Activated gamma-delta T cell treated with anti-CD3 and anti-CD28 coated beads, Interleukin-2, amount 50 U/mL, for 16 hours (primary cell): ENCODE data around the gene CCDC9B.
A peak's percentile ranks its signal among the peaks of the same experiment; 100 is the strongest.

Source experiments
- DNase-seq: peaks from one replicate; pipeline ENCODE4 v3.0.0-alpha.2; 2020; ENCODE audit warnings: low read depth

Gene CCDC9B

DNA sequence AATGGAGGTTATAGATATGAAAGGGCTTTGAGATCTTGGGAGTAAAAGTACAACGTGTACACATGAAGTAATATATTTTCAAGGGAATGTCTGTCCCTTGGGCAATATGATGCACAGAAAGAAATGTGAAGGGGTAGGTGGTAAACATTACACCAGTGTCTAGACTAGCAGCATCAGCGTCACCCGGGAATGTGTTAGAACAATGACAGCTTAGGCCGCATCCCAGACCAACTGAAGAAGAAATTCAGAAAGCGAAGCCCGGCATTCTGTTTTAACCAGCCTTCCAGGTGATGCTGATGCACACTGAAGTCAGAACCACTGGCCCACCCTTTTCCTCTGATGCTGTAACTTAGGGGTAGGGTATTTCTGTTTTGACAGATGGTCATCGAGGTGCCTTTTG, 10.9 kb downstream of the CCDC9B start:
- DNase-seq = no peak

DNA sequence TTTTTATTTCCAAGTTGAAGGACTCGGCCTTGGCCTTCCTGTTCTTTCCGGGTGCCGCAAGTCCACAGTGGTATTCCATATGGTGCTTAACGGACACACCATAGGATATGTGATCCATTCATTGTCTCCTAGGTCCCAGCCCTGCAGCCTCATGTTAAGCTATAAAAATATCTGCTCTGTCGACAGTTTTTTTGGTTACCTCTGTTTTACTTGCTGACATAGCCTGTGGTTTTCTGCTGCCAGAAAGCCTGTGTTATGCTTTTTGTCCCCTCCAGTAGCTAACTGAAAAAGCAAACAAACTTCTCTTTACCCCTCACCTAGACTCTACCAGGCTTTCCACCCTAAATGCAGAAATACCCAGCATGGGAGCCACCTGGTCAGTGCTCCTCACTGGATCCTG, 12.0 kb downstream of the CCDC9B start:
- no peak for DNase-seq

DNA sequence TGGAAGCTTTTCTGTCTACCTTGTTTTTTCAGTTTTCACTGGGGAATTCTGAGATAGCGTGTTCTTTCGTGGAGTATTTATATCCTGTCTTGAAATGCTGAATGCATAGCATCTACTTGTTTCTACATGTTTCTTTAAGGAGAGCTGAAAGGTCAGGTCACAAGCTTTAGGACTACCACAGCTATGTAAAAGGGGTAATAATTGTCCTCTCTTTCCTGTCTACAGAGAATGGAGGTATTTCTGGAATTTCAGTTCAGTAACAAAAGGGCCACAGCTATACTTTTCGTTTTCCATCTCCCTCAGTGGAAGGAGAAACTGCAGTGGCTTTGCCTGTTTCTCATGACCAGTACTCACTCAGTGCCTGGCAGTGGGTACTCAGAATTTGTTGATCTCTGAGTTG, 12.6 kb downstream of the CCDC9B start:
- DNase-seq = no peak

DNA sequence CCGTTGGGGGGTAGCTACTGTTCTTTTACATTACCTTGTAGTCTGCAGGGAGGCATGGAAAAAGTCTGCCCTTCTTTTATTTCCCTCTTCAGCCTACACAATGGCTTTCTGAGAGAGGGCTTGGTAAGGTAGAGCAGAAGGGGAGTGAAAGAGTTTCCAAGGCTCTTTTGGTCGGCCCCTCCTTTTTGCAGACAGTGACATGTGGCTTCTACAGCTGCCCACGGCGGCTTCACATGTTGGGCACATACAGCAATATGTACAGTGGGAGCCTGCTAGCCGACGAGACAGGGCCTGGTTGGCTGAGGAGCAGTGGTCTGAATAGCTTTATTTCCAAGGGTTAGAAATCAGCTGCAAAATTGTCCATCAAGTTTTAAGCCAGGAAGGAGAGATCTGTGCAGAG, 13.3 kb downstream of the CCDC9B start:
- DNase-seq = no peak

DNA sequence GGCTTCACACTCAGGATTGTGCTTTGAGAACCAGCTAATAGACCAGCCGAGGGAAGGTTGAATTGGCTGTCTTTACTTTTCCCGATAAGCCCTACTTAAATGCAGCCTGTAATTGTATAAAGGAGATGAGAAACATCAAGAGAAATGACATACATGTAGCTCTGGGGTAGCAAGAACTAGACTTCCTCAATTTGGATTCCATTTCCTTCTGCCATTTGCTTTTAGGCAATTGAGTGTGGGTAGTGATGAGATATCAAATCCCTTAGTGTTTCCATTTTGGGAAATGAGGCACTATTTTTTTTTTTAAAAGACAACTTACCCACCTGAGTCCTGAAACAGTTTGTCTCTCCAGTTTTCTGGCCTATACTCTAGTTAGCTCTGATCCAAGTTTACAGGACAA, 15.0 kb downstream of the CCDC9B start:
- DNase-seq = no peak

DNA sequence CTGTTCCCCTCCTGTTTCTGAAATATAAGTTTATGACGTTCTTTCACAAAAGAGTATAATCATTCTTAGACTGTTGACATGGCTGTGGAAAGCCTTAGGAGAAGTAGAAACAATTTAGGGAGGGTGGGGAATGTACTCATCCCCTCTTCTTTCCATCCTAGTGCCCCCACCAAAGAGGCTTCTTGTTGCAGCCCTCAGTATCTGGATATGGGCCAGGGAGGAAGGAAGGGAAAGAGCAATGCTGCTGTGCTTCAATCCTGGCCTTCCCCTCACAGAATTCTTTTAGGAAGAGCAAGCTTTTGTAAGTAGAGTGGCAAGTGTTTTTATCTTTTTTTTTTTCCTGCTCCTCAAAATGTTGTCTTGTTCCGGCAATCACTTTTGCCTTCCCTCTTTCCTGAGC, 15.6 kb downstream of the CCDC9B start:
- no peak for DNase-seq

DNA sequence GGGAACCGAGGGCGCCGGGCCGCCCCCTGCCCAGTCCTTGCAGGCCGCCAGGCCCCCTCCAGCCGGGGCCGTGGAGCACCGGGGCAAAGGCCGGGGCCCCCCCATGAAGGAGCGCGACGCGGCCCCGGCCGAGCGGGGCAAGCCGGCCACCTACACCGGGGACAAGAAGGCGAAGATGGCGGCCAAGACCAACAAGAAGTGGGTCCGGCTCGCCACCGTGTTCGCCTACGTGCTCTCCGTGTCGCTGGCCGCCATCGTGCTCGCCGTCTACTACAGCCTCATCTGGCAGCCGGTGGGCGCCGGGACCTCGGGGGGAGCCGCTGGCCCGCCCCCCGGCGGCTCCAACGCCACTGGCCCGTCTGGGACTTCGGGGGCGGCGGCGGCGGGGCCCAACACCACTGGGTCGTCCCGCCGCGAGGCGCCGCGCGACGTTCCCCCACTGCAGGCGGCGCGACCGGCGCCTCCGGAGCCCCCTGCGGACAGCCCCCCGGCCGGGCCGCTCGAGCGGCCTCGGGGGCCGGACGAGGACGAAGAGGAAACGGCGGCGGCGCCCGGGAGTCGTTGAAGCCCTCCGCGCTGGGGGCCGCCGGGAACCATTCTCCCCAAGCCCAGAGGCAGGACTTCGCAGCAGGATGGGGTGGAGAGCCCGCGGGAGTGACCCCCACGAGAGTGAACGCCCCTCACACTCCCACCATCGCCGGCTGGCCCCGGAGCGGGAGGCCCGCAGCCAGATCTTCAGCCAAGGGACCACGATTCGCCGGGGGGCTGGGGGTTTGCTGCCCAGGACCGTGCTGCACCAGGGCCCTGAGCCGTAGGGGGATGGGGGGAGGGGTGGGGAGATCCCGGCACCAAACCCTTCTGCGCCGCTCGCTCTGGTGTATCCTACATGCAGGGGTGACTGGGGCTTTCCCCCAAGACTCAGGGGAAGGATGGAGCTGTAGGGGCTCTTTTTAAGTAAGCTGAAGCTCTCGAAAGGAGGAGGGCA, 16.5 kb downstream of the CCDC9B start:
- DNase-seq = no peak

DNA sequence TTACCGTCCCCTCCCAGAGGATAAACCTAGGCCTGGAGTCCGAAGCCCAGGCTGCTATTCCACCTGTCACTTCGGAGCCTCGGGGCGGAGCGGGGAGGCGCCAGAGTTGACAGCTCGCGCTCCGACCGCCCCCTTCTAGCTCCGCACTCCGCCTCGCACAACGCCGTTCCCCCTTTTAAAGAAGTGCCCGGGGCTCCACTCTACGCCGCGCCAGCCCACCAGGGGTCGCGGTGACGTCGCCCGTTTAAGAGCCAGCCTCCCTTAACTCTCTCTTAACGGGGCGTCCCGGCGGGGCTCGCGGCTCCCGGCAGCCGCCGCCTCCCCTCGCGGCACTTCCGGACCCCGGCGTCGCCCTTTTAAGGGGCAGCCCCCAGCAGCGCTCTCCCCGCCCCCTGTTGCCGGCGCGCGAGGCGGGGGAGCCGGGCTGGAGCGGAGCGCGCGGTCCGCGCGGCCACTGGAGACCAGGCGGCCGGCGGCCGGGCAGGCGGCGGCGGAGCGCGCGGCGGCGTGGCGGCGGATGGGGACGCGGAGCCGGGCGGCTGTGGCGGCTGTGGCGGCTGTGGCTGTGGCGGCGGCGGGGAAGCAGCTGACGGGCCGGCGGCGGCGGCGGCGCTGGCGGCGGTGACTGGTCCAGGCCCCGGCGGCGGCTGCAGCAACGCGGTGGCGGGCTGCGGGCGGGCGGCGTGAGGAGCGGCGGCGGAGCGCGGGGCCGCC, 17.3 kb downstream of the CCDC9B start, which contains the start of gene INAFM2:
Gene INAFM2 (plus strand): TSS at position 454 of the 714 bp plus-strand sequence. CDS start 364 bp downstream, outside the sequence.
- peak; percentile 87 for DNase-seq

DNA sequence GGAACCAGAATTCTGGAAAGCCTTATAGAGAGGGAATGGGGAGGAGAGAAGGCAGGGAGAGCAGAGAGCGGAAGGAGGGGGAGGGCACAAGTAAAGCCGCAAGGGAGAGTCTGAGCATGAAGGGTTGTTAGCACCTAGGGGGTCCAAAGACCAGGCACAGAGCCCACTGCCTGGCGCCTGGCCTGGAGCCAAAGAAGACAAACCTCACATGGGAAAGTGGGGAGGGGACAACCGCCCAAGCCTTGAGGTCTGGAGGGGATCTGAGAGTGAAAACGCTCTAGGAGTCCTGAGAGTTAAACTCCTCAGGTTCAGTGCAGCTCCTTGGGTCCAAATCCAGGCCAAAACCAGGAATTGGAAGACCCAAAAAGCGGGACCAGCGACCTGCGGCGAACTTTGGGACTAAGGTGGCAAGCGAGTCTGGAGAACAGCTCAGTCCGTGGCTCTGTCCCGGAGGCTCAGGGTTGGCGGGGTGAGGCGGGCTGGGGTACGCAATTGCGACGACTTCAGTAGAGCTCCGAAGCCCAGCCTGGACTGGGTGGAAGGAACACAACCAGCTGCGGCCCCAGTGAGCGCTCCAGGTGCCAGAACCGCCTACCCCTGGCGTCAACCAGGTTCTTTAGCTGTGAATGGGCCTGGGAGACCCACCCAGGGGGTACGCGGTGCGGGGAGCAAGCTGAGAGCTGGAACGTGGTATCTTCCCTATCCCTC, 18.1 kb downstream of the CCDC9B start:
- DNase-seq = no peak

DNA sequence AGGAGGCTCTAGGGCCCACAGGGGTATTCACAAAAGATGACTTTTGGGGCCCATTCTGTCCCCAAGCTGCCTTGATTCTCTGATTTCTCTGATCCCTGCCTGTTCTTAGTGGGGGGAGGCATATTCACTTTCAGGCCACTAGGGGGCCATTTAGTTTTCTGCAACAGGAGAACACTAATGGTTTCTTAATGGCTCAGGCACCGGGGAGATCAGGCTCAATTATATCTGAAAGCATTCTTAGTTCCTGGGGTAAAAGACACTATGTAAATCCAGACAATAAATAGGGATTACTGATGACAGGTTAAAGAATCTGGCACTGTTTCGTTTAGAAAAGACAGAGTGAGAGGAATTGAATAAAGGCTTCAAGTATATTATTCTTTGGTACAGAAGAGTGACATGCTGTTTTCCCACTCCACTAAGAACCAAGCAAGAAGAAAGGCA, 19.8 kb downstream of the CCDC9B start:
- DNase-seq = peak; percentile 46

DNA sequence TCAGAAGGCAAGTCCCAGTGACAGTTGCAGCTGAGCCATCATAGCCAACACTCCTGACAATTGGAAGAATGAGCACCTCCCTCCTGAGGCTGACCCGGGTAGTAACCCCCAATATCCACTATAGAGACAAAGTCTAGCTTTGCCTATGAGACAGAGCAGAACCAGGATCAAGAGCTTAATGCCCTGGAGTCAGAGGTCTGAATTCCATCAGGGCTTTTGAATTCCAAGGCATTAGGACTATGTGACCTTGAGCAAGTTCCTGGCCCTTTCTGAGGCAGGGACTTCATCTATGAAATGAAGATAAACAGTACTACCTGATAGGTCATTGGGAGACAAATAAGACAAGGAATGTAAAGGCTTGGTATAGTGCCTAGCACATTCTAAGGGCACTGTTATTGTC, 20.3 kb downstream of the CCDC9B start:
- no peak for DNase-seq

DNA sequence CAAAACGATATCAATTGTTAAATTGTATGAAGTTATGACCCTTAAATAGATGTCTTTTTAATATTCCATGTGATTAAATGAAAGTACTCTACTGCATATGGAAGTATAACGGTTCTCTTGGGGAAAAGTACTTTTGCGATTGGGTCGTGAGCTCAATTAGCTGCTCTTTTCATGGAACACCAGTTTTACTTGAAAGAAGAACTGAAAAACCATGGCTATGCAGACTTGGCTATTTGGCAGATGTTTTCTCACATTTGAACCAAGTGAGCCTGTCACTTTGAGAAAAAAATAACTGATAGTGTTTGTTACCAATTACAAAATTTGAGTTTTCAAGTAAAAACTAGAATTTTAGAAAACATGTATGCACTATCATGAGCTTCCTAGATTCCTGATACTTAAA, 23.2 kb downstream of the CCDC9B start:
- no peak for DNase-seq

DNA sequence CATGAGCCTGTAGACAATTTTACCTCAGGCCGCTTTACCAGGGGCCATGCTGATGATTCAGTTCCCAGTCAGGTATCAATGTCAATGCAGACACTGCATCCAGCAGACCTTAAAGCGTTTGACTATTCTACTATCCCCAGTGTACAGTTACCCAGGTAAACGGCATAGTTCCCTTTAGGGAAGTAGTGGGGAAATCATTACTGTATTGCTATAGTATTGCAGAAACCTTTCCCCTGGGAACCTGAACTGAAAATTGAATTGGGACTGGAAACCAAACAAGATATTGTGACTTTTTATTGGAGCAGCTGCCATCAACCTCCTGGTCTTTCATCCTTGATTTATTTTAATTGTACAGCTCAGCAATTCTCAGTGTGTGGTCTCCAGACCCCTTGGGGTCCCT, 23.8 kb downstream of the CCDC9B start:
- no peak for DNase-seq

DNA sequence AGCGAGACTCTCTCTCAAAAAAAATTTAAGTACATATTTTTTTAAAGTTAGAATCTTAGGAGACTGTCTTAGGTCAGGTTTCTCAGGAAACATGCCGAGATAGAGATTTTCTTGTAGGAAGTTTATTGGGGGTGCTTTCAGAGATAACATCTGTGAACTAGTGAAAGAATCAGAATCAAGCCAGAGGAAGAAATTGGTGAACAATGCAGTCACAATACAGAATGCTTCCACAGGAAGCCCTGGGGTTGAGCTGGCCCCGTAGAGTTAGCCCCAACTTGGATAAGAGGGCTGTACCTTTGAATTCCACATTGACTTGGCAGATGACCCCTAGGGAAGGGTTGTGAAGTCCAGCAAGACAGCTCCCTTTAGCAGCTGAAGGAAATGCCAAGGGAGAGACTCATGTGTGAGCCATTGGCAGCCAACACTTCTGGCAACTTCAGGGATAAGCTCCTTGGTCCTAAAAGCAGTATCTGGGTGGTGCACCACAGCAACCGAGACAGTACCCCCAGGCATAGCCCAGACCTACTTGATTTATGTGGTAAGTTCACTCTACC, 25.9 kb downstream of the CCDC9B start:
- no peak for DNase-seq

DNA sequence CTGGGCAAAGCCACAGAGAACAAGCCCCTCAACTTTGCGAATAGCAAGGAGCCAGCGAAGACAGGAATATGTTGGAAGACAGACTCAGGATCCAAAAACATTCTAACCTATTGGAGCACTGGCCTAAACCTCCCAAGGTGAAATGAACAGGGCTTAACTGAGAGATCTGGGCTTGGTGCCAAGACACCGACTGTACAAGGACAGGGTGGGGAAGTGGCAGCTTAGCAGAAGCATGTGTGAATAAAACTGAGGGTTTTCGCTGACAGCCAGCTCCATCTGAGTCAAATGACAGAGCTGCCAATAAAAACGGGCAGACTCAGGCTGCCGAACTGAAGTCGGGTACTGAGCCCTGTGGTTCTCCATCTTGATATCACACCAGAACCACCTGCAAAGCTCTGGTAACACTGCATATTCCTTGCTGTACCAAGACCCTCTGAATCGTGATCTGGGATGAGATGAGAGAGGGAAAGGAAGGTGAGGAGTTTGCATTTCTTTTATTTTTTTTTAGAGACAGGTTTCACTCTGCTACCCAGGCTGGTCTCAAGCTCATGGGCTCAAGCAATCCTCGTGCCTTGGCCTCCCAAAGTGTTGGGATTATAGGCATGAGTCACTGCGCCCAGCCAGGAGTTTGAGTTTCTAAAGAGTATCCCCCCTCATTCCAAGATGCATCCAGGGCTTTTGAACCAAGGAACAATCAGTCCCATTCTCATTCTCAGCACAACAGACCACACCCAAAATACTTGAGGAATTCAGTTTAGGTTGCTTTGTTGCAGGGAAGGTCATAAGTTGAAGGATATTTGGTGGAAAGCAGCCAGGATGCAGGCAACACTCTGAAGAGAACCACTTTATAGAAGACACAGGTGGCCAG, 27.0 kb downstream of the CCDC9B start:
- no peak for DNase-seq

DNA sequence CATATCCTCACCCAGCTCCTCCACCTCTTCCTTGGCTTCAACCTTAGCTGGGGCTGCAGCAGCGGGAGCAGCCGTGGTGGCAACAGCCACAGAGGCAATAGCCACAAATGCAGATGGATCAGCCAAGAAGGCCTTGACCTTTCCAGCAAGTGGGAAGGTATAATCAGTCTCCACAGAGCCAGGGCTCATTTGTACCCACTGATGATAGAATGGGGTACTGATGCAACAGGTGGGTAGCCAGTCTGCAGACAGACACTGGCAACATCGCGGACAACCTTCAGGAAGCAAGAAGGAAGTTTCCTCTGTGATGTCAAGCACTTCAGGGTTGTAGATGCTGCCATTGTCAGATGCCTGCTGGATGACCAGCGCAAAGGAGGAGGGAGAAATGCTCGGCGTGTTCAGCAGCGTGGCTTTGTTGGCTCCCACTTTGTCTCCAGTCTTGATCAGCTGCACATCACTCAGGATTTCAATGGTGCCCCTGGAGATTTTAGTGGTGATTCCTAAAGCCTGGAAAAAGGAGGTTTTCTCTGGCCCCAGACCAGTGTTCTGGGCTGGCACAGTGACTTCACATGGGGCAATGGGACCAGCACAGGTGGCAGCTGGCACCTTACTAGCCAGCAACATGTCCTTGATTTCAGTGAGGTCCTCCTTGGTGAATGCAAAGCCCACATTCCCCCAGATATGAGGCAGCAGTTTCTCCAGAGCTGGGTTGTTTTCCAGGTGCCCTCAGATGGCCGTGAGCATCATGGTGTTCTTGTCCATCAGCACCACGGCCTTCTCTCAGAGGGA, 28.2 kb downstream of the CCDC9B start:
- DNase-seq = no peak

DNA sequence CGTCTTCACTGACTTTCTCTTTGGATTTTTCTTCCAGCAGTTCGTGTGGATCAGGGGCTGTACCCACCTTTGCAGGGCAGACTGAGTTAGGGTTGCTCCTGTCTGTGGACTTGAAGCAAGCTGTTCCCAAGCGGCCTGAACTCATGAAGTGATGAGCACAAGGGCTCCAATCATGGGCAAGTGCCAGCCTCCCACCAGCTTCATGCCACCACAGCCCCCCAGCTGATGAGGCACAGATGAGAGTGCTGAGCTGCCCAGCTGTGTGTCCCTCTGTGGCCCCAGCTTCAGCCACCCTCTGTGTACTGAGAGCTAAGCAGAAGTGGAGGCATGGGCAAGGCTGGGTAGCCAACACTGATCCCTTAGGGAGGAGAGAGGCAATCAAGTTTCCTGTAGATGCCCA, 29.7 kb downstream of the CCDC9B start:
- DNase-seq = no peak

DNA sequence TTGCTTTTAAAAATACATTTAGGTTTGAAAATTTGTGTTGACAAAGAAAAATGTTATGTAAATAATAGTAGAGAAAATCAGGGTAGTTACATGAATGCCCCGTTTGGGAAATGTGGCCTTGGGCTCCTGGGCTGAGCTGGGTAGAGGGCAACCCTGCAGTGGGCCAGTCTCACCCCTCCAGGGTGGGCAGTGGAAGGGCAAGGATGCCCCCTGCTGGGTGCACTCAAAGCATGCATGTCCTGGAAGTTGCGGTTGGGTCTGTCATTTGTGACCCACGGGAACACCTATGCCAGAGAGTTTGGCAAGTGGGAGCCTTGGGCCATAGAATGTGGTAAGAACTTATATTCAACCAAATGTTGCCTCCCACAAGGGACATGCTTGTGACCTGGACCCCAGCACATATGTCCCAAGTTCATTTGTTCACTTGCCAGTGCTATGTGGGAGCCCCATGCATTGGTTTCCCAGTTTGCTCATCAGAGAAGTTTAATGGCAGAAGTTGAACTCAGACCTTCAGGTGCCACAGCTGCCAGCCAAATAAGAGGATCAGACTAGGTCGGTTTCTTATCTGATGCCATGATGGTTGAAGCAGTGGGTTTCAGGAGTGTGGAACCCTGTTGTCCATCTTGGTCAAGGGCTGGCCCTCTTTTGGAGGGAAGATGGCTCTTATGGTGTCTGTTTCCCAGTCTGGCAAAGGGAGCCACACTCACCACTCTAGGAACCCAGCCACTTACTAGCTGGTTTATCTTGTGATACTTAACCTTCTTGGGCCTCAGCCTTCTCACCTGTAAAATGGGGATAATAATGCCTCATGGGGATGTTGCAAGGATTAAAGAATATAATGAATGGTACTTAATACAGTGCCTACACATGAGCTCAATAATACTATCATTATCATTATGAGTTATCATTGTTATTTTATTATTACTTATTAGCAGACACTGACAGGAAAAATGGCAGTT, 30.5 kb downstream of the CCDC9B start:
- DNase-seq = no peak

DNA sequence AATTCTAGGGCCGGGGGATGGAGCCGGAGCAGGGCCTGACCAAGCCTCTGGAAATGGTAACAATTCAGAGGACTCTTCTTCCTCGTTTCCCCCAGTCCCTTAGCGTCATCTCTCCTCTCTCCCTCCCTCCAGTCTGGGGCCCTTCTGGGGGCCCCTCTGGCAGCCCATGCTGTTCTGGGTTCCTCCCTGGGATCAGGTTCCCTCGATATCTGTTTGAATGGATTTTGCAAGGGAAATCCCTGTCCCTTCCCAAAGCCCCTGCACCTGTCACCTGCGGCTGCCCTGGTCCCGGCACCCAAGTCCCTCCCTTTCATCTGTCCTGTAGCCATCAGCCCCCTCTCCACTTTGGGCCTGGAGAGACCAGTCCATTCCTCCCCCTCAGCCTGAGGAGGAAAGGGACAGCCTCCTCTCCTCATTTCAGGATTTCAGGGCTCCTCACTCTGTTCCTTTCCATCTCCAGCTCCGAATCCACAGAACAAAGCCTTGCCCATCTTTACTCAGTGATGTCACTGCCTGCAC, 31.3 kb downstream of the CCDC9B start:
- DNase-seq = no peak
